IMR-90 (cell line): ENCODE results near the gene SLBP. TPM values are rescaled to one million over a fixed set of nuclear protein-coding genes. Genes with fewer than 3 reads are reported as not detected.

Source experiments
- ATAC-seq: fragments of 200-7000 bp; cut with Tn5 transposase; 2 replicates; pipeline ENCODE4 v1.9.1; 2020; ENCODE audit warnings: low read depth, mild to moderate bottlenecking, moderate library complexity
- BruUV-seq: library from RNA; stranded (reverse); fragments of 400-500 nt; replicated peaks from 2 replicates; lab custom pipeline; 2021; lab: Mats Ljungman, UMichigan
- CTCF ChIA-PET: fragments of 300-600 bp; formaldehyde crosslinking; extraction: SDS; loops from one replicate; lab custom pipeline; 2021; ENCODE audit warnings: antibody characterized with exemption; lab: Yijun Ruan, JAX
- POLR2A ChIA-PET: fragments of 300-600 bp; sonication (Branson Sonifier 250); formaldehyde crosslinking; loops from one replicate; lab custom pipeline; 2022; ENCODE audit warnings: antibody characterized with exemption; ENCODE audit not compliant: unreplicated experiment; lab: Charles Lee
- DNase-seq: peaks from one replicate; pipeline ENCODE4 v3.0.0; 2013
- H2AFZ ChIP-seq: replicated peaks from 2 replicates; pipeline ENCODE3; 2013; ENCODE audit warnings: low read length, mild to moderate bottlenecking; ENCODE audit not compliant: poor library complexity
- H2AK5ac ChIP-seq: 2 replicates; pipeline ENCODE4 v1.6.1; 2013; ENCODE audit warnings: low read depth, low read length, inconsistent platforms
- H2AK9ac ChIP-seq: replicated peaks from 2 replicates; pipeline ENCODE3; 2013; ENCODE audit warnings: mild to moderate bottlenecking, low read depth, low read length, moderate library complexity; ENCODE audit not compliant: poor library complexity
- H2BK120ac ChIP-seq: 2 replicates; pipeline ENCODE4 v1.6.1; 2013; ENCODE audit warnings: low read depth, low read length, inconsistent platforms
- H2BK15ac ChIP-seq: 3 replicates; pipeline ENCODE4 v1.6.1; 2013; ENCODE audit warnings: low read depth, low read length, inconsistent platforms
- H2BK20ac ChIP-seq: 2 replicates; pipeline ENCODE4 v1.6.1; 2013; ENCODE audit warnings: low read depth, mild to moderate bottlenecking, inconsistent platforms, low read length, moderate library complexity
- H2BK5ac ChIP-seq: 2 replicates; pipeline ENCODE4 v1.6.1; 2013; ENCODE audit warnings: mild to moderate bottlenecking, low read depth, low read length, inconsistent platforms; ENCODE audit not compliant: poor library complexity, severe bottlenecking
- H3K14ac ChIP-seq: replicated peaks from 2 replicates; pipeline ENCODE4 v1.6.1; 2013; ENCODE audit warnings: low read depth, low read length, inconsistent platforms
- H3K18ac ChIP-seq: 2 replicates; pipeline ENCODE4 v1.6.1; 2013; ENCODE audit warnings: low read depth, low read length, control low read depth
- H3K23ac ChIP-seq: 2 replicates; pipeline ENCODE4 v1.6.1; 2013; ENCODE audit warnings: low read depth, low read length, inconsistent platforms
- H3K27ac ChIP-seq: 2 replicates; pipeline ENCODE4 v1.5.1; 2013; ENCODE audit warnings: mild to moderate bottlenecking, control low read depth, low read length; ENCODE audit not compliant: insufficient read depth
- H3K27me3 ChIP-seq: 2 replicates; pipeline ENCODE4 v1.6.1; 2013; ENCODE audit warnings: low read length; ENCODE audit not compliant: control insufficient read depth, insufficient read depth
- H3K36me3 ChIP-seq: 2 replicates; pipeline ENCODE4 v1.6.1; 2013; ENCODE audit warnings: low read length, mixed read lengths; ENCODE audit not compliant: control insufficient read depth, insufficient read depth
- H3K4ac ChIP-seq: 2 replicates; pipeline ENCODE4 v1.6.1; 2013; ENCODE audit warnings: low read depth, low read length, inconsistent platforms
- H3K4me1 ChIP-seq: 2 replicates; pipeline ENCODE4 v1.6.1; 2013; ENCODE audit warnings: low read length, mixed read lengths; ENCODE audit not compliant: control insufficient read depth, insufficient read depth
- H3K4me2 ChIP-seq: 2 replicates; pipeline ENCODE4 v1.6.1; 2013; ENCODE audit warnings: low read depth, mild to moderate bottlenecking, control low read depth, low read length, moderate library complexity
- H3K4me3 ChIP-seq: 2 replicates; pipeline ENCODE4 v1.5.1; 2013; ENCODE audit warnings: low read depth, mild to moderate bottlenecking, control low read depth, low read length, moderate library complexity; ENCODE audit not compliant: insufficient read depth
- H3K56ac ChIP-seq: 2 replicates; pipeline ENCODE4 v1.6.1; 2013; ENCODE audit warnings: low read length, inconsistent platforms; ENCODE audit not compliant: insufficient read depth; ENCODE audit errors: extremely low read depth
- H3K79me1 ChIP-seq, 2 experiments: 2 replicates each; pipeline ENCODE4 v1.6.1; 2013; ENCODE audit warnings: low read length in 2 of 2, inconsistent platforms in 1 of 2, low read depth in 1 of 2
- H3K9ac ChIP-seq: 2 replicates; pipeline ENCODE4 v1.6.1; 2013; ENCODE audit warnings: low read depth, low read length, control low read depth
- H3K9me1 ChIP-seq: 2 replicates; pipeline ENCODE4 v1.6.1; 2013; ENCODE audit warnings: low read length, inconsistent platforms; ENCODE audit not compliant: insufficient read depth
- H3K9me3 ChIP-seq: 2 replicates; pipeline ENCODE4 v1.6.1; 2013; ENCODE audit warnings: low read length; ENCODE audit not compliant: control insufficient read depth, insufficient read depth
- H4K20me1 ChIP-seq: 2 replicates; pipeline ENCODE4 v1.6.1; 2013; ENCODE audit warnings: low read length, inconsistent platforms; ENCODE audit not compliant: insufficient read depth
- H4K5ac ChIP-seq: 2 replicates; pipeline ENCODE4 v1.6.1; 2013; ENCODE audit warnings: mild to moderate bottlenecking, low read depth, low read length, control low read depth
- H4K8ac ChIP-seq, 2 experiments: 2 replicates each; pipeline ENCODE4 v1.6.1; 2013; ENCODE audit warnings: low read depth in 2 of 2, low read length in 2 of 2, control low read depth in 1 of 2, inconsistent platforms in 1 of 2
- H4K91ac ChIP-seq: 2 replicates; pipeline ENCODE4 v1.6.1; 2013; ENCODE audit warnings: low read depth, low read length, inconsistent platforms; ENCODE audit not compliant: insufficient read depth
- BHLHE40 ChIP-seq: fragments of 150-350 bp; IDR thresholded peaks from 2 replicates; pipeline ENCODE4 v1.6.1; 2016; ENCODE audit warnings: mild to moderate bottlenecking, low read depth, low read length
- CEBPB ChIP-seq: IDR thresholded peaks from 2 replicates; pipeline ENCODE4 v1.6.1; 2012; ENCODE audit warnings: low read depth, low read length, improper control_type of control experiment
- CHD1 ChIP-seq: IDR thresholded peaks from 2 replicates; pipeline ENCODE4 v1.6.1; 2012; ENCODE audit warnings: low read depth, low read length, improper control_type of control experiment
- CTCF ChIP-seq: conservative IDR thresholded peaks from 2 replicates; pipeline ENCODE4 v1.5.1; 2012; ENCODE audit warnings: mild to moderate bottlenecking, low read depth, low read length, improper control_type of control experiment
- FOS ChIP-seq: fragments of 150-350 bp; IDR thresholded peaks from 2 replicates; pipeline ENCODE4 v1.6.1; 2016; ENCODE audit warnings: low read depth, low read length
- MAFK ChIP-seq: IDR thresholded peaks from 2 replicates; pipeline ENCODE4 v1.6.1; 2012; ENCODE audit warnings: low read depth, low read length, improper control_type of control experiment
- MAZ ChIP-seq: IDR thresholded peaks from 2 replicates; pipeline ENCODE4 v1.6.1; 2012; ENCODE audit warnings: low read depth, mild to moderate bottlenecking, low read length, improper control_type of control experiment, moderate library complexity, borderline replicate concordance
- MXI1 ChIP-seq: IDR thresholded peaks from 2 replicates; pipeline ENCODE4 v1.6.1; 2012; ENCODE audit warnings: low read depth, mild to moderate bottlenecking, low read length, moderate library complexity, borderline replicate concordance
- NFE2L2 ChIP-seq: fragments of 150-350 bp; IDR thresholded peaks from 2 replicates; pipeline ENCODE4 v1.6.1; 2016; ENCODE audit warnings: low read depth, mild to moderate bottlenecking, low read length
- POLR2A ChIP-seq: IDR thresholded peaks from 2 replicates; pipeline ENCODE4 v1.6.1; 2012; ENCODE audit warnings: mild to moderate bottlenecking, low read depth, low read length
- RAD21 ChIP-seq: IDR thresholded peaks from 2 replicates; pipeline ENCODE4 v1.6.1; 2012; ENCODE audit warnings: low read length, improper control_type of control experiment
- RCOR1 ChIP-seq: IDR thresholded peaks from 2 replicates; pipeline ENCODE4 v1.6.1; 2012; ENCODE audit warnings: mild to moderate bottlenecking, low read length, improper control_type of control experiment; ENCODE audit not compliant: insufficient replicate concordance
- RFX5 ChIP-seq: IDR thresholded peaks from 2 replicates; pipeline ENCODE4 v1.8.0; 2012; ENCODE audit warnings: low read depth, mild to moderate bottlenecking, low read length, moderate library complexity
- SMC3 ChIP-seq: fragments of 150-350 bp; IDR thresholded peaks from 2 replicates; pipeline ENCODE4 v1.6.1; 2016; ENCODE audit warnings: low read depth, mild to moderate bottlenecking, antibody characterized with exemption, low read length, moderate library complexity
- WGBS, 2 experiments: methylation state at CpG; one replicate each; pipeline versions ENCODE4 v1.1.5 to v1.1.7; 2013; ENCODE audit warnings: missing lambda C conversion rate in 2 of 2; ENCODE audit not compliant: insufficient read length in 1 of 2; ENCODE audit errors: extremely low coverage in 2 of 2; 5-methylcytosine and 5-hydroxymethylcytosine counted together
- dilution Hi-C: fragments of 300-500 bp; cut with HindIII; formaldehyde crosslinking; loops from one replicate; pipeline ENCODE4 v1.14.3; 2018; ENCODE audit warnings: low sequenced_read_pairs; ENCODE audit not compliant: unreplicated experiment
- in situ Hi-C: fragments of 300-500 bp; cut with MboI; formaldehyde crosslinking; loops from 3 replicates; pipeline ENCODE4 v1.14.3; 2019; ENCODE audit warnings: low sequenced_read_pairs, inconsistent platforms, mixed read lengths
- intact Hi-C: fragments of 100-400 bp; cut with micrococcal nuclease; formaldehyde crosslinking; loops from 2 replicates; pipeline ENCODE4 v1.10.0; 2022
- polyA plus RNA-seq, 3 experiments: library from polyadenylated mRNA; depleted of rRNA; stranded (reverse); fragments of >200 nt; gene quantifications; 2 replicates each; pipeline ENCODE4 v1.2.3, GENCODE V29; 2012; ENCODE audit warnings: low replicate concordance in 1 of 3
- total RNA-seq: library from RNA; depleted of rRNA; stranded (reverse); fragments of >200 nt; gene quantifications from 2 replicates; pipeline ENCODE4 v1.2.3, GENCODE V29; 2012
- TF ChIP-seq, protein P1 (sequence below): fragments of 150-350 bp; IDR thresholded peaks from 2 replicates; pipeline ENCODE4 v1.6.1; 2017; ENCODE audit warnings: mild to moderate bottlenecking, antibody characterized with exemption, low read length, low read depth
- TF ChIP-seq, protein P2 (sequence below): fragments of 150-350 bp; IDR thresholded peaks from 2 replicates; pipeline ENCODE4 v1.6.1; 2016; ENCODE audit warnings: low read depth, mild to moderate bottlenecking, low read length, moderate library complexity, borderline replicate concordance

The SLBP gene
- total and polyA plus RNA-seq, 2 of the 4 experiments (the other 2 are of a cell fraction) = 64.9 to 66.1 TPM

DNA sequence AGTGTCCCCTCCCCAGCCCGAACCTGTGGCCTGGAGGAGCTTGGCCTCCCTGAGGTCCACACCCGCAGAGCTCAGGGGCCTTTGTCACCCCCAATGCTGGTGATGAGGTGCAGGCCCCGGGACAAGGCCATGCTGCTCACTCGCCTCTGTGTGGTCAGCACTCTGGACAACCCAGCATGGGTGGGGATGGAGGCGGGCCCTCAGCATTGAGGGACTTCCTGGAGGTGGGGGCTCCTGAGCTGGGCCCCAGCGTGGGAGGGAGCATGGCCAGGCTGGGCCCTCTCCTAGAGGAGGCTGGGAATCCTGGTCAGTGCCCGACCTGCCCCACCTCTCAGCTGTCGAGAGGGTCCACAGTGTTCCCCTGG is 39.8 kb upstream of the SLBP start:
- no peaks in the 10 kb centered on the region for H3K79me1 ChIP-seq
- TF ChIP-seq MXI1 (no peak), BHLHE40 (no peak), CTCF (no peak), POLR2A (no peak), CEBPB (no peak), FOS (no peak), MAZ (no peak), RCOR1 (no peak), CHD1 (no peak), RAD21 (no peak), SMC3 (no peak), MAFK (no peak), NFE2L2 (no peak), RFX5 (no peak)
- TF ChIP-seq, protein P1, sequence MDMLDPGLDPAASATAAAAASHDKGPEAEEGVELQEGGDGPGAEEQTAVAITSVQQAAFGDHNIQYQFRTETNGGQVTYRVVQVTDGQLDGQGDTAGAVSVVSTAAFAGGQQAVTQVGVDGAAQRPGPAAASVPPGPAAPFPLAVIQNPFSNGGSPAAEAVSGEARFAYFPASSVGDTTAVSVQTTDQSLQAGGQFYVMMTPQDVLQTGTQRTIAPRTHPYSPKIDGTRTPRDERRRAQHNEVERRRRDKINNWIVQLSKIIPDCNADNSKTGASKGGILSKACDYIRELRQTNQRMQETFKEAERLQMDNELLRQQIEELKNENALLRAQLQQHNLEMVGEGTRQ = no peak
- TF ChIP-seq, protein P2, sequence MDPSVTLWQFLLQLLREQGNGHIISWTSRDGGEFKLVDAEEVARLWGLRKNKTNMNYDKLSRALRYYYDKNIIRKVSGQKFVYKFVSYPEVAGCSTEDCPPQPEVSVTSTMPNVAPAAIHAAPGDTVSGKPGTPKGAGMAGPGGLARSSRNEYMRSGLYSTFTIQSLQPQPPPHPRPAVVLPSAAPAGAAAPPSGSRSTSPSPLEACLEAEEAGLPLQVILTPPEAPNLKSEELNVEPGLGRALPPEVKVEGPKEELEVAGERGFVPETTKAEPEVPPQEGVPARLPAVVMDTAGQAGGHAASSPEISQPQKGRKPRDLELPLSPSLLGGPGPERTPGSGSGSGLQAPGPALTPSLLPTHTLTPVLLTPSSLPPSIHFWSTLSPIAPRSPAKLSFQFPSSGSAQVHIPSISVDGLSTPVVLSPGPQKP = no peak
- DNase-seq (no peak), ATAC-seq (no peak)
- no peaks in the 10 kb centered on the region for H3K9me3 ChIP-seq
- intact Hi-C loops (no loop called here), in situ Hi-C loops (no loop called here), dilution Hi-C loops (no loop called here)
- 77% methylated on average over 2 of the region's 8 CpGs; no CpG with 5 or more reads in 1 of the 2 experiments for WGBS, 2 experiments
- no peak overlapping the region for H2BK20ac ChIP-seq
- no peak overlapping the region for H2BK120ac ChIP-seq
- no peak overlapping the region for H3K4ac ChIP-seq
- no peak overlapping the region for H3K4me2 ChIP-seq
- ChIA-PET POLR2A (no interaction called here), CTCF (no interaction called here)
- H3K4me3 ChIP-seq = no peak overlapping the region
- no peak overlapping the region for H3K56ac ChIP-seq
- H3K27ac ChIP-seq = no peak overlapping the region
- H4K20me1 ChIP-seq = no peaks in the 10 kb centered on the region
- H2BK5ac ChIP-seq = no peak overlapping the region
- H4K91ac ChIP-seq = no peak overlapping the region
- H2BK15ac ChIP-seq = no peak overlapping the region
- peak overlapping the region; percentile 21 for H2AFZ ChIP-seq
- H3K18ac ChIP-seq = no peak overlapping the region
- H3K9me1 ChIP-seq = no peaks in the 10 kb centered on the region
- BruUV-seq = no TSS peak
- H4K8ac ChIP-seq = no peak overlapping the region
- H3K36me3 ChIP-seq = no peaks in the 10 kb centered on the region
- no peak overlapping the region for H4K5ac ChIP-seq
- no peak overlapping the region for H2AK9ac ChIP-seq
- no peak overlapping the region for H2AK5ac ChIP-seq
- no peaks in the 10 kb centered on the region for H3K4me1 ChIP-seq
- no peak overlapping the region for H3K14ac ChIP-seq
- H3K27me3 ChIP-seq = no peaks in the 10 kb centered on the region; the same call in 1 of the 2 replicates
- no peak overlapping the region for H3K23ac ChIP-seq
- H3K9ac ChIP-seq = no peak overlapping the region
